GM19438 (cell line): Measurements from ENCODE around the gene WDR37.

Experiments
- ATAC-seq: cut with Tn5 transposase; IDR thresholded peaks from one replicate; pipeline ENCODE4 v1.9.1; 2021; ENCODE audit warnings: low read depth; ENCODE audit not compliant: unreplicated experiment

The WDR37 gene

GRCh38 chr10:1122349-1122748 is 66.2 kb downstream of the WDR37 start:
- no peak for ATAC-seq

- ATAC-seq: no peak
Measured at GRCh38 chr10:1123198-1123597, 67.0 kb downstream of the WDR37 start.

DNA sequence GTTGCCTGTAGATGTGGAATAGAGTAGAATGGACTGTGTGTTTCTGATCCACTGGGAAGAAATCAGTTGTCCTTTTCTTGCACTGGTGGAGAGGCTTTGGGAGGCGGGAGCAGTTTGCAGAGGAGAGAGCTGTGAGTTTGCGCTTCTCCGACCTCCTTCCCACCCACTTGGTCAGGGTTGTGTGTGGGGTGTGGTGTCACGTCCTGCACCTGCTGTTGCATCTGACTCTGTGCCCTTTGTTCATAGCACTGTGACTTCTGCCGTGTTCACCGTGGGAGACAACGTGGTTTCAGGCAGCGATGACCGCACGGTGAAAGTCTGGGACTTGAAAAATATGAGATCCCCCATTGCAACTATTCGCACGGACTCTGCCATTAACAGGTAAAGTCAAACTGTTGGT is 67.8 kb downstream of the WDR37 start:
- ATAC-seq: no peak

DNA sequence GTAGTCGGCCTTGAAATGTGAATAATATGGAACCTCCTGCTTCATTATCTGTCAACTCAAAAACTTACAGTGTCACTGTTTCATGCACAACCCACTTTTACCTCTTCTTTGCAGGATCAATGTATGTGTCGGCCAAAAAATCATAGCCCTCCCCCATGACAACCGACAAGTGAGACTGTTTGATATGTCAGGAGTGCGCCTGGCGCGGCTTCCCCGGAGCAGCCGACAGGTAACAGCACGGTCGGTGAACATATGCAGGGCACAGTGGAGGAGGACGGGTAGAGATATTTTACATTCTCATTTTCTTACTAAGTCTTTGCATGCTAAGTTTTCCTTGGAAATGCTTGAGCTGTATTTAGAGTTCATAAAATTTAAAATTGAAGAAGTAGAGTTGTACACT is 68.6 kb downstream of the WDR37 start:
- ATAC-seq: no peak

- ATAC-seq: no peak
Measured at GRCh38 chr10:1126461-1126860, 70.3 kb downstream of the WDR37 start.

DNA sequence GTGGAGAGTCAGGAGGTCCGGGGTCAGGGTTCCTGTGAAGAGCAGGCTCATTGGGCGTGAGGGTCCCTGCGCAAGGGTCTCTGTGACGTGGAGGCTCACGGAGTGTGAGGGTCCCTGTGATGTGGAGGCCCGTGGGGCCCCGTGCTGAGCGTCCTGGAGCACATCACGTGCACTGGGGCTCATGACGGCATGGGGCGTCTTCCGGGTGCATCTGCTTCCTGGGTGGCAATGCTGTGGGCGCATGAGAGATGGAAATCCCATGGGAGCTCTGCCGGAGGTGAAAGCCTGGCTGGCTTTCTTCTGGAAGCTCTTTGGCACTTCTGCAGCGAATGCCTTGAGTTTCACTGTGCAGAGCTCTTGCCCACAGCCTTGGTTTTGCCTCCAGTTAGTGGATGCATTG is 71.4 kb downstream of the WDR37 start:
- ATAC-seq: no peak

GRCh38 chr10:1128115-1128514 is 71.9 kb downstream of the WDR37 start:
- ATAC-seq: no peak

DNA sequence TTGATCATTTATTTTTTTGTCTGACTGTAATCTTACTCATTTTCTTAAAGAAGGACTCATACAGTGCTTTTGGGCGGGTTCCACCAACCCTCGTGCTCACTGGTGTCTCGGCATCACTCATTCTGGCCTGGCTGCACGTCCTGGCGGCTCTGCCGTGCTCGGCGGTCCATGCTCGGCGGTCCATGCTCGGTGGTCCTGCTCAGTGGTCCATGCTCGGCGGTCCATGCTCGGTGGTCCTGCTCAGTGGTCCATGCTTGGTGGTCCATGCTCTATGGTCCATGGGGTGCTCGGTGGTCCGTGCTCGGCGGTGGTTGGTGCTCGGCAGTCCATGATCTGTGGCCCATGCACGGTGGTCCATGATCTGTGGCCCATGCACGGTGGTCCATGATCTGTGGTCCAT is 72.5 kb downstream of the WDR37 start:
- no peak for ATAC-seq

GRCh38 chr10:1130226-1130625 is 74.0 kb downstream of the WDR37 start:
- ATAC-seq: no peak

GRCh38 chr10:1130995-1131790 is 75.0 kb downstream of the WDR37 start:
- no peak for ATAC-seq

DNA sequence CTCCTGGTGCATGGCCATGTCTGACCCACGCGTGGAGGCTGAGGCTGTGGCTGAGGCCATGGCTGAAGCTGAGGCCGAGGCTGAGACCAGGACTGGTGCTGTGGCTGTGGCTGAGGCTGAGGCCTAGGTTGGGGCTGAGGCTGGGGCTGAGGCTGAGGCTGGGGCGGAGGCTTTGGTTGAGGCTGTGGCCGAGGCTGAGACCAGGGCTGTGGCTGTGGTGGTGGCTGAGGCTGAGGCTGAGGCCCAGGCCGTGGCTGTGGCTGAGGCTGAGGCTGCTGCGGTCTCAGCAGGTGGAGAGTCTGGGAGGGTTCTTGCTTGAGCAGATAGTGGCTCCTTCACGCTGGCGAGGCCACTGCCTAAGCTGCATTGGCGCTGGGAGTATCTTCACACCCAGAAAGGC is 76.4 kb downstream of the WDR37 start:
- no peak for ATAC-seq

GRCh38 chr10:1133495-1134045 is 77.4 kb downstream of the WDR37 start:
- ATAC-seq: no peak

GRCh38 chr10:1134156-1134555 is 78.0 kb downstream of the WDR37 start:
- no peak for ATAC-seq

GRCh38 chr10:1136268-1136667 is 80.1 kb downstream of the WDR37 start:
- no peak for ATAC-seq

DNA sequence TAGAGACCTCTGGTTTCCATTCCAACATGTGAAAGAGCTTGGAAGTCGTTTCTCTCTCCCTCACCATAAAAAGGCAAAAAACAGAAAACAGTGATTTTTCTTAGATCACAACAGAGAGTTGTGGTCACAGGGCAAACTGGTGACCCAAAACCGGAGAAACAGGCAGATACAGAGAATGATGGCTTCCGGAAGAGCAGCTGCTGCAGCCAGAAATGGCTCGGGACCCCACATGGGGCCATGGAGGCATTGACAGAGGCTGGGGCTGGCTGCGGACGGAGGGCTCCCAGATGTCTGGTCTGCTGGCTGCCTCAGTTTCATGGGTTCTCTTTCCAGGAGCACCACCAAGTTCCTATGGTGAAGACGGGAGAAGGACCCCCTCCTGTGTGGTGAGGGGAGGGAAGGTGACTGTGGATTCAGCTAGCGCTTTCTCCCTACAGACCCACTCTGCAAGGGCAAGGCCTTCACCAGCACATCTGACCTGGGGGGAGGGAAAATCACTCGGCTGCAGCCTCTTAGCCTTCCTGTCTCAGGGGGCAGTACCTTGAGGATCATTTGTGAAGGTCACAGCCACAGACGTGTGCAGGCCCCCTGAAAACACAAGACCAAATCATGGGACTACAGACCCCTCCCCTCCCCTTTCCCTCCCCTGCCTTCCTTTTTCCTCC is 81.4 kb downstream of the WDR37 start:
- no peak for ATAC-seq

- ATAC-seq: no peak
Measured at GRCh38 chr10:1138529-1138928, 82.3 kb downstream of the WDR37 start.

DNA sequence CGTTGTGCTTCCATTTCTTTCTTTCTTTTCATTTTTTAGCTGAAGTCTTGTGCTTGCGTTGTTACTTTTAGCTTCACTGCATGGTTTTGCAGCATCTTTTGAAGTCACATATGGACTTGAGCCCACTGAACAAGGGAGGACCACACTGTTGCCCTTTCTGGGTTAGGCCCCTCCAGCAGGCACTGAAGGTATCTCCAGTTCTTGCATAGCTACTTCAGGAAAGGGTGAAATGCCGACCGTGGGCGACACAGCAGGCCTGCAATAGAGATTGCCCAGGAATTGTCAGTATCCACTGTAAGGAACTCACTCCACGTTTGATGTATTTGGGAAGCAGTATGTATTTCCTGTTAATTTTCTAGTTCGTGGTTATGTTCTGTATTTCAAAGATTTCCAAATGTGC is 85.1 kb downstream of the WDR37 start:
- ATAC-seq: no peak

GRCh38 chr10:1141701-1142100 is 85.5 kb downstream of the WDR37 start:
- no peak for ATAC-seq

DNA sequence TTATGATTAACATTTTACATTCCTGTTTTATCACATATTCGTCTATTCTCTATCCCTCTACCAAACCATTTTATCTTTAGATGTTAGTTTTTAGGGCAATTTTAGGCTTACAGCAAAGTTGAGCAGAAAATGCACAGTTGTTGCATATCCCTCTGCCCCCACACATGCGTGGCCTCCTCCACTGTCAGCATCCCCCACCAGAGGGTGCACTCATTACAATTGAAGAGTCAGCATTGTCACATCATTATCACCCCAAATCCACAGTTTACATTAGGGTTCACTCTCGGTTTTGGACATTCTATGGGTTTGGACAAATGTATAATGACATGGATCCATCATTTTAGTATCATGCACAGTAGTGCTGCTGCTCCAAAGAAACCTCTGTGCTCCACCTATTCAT is 86.4 kb downstream of the WDR37 start:
- no peak for ATAC-seq

DNA sequence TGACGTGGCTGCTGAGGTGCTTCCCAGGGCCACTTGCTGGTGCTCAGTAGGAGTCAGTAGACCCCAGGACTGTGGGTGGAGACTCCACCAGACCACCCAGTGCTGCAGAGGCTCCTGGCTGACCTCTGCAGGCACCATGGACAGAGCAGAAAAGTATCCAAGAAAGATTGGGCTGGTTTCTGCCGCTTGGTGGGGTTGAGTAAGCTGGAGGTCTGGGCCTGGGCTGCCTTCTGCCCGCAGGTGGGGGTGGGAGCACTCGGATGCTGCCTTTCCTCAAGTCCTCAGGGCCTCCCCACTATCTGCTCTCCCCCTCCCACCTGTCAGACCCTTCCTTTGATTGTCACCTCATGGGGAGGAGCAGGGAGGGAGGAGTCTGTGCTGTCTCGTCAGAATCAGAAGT is 91.6 kb downstream of the WDR37 start:
- ATAC-seq: no peak

GRCh38 chr10:1148855-1149605 is 92.8 kb downstream of the WDR37 start:
- no peak for ATAC-seq
